Osteocyte (in vitro differentiated cells): ENCODE results near the gene TMBIM6. TPM values are rescaled to one million over a fixed set of nuclear protein-coding genes. Genes with fewer than 3 reads are reported as not detected.
A peak's percentile ranks its signal among the peaks of the same experiment; 100 is the strongest.
"Not testable (repeated sequence)": the region's sequence is repeated elsewhere in the genome, so short reads cannot be mapped to it uniquely, and the experiment has no call there.

Experiments
- DNase-seq: peaks from one replicate; pipeline ENCODE4 v3.0.0; 2021; ENCODE audit warnings: mixed read lengths; ENCODE audit not compliant: unreplicated experiment; ENCODE audit errors: extremely low spot score
- H3K27ac Mint-ChIP-seq: one replicate; pipeline ENCODE4 v1.8.0; 2021; ENCODE audit warnings: mild to moderate bottlenecking, mixed read lengths; ENCODE audit not compliant: unreplicated experiment
- H3K27me3 Mint-ChIP-seq: one replicate; pipeline ENCODE4 v1.8.0; 2021; ENCODE audit warnings: mixed read lengths; ENCODE audit not compliant: unreplicated experiment
- H3K36me3 Mint-ChIP-seq: one replicate; pipeline ENCODE4 v1.8.0; 2021; ENCODE audit warnings: mixed read lengths; ENCODE audit not compliant: unreplicated experiment
- H3K4me1 Mint-ChIP-seq: one replicate; pipeline ENCODE4 v1.8.0; 2021; ENCODE audit warnings: mixed read lengths; ENCODE audit not compliant: unreplicated experiment
- H3K4me3 Mint-ChIP-seq: one replicate; pipeline ENCODE4 v1.8.0; 2021; ENCODE audit warnings: mild to moderate bottlenecking, moderate library complexity, mixed read lengths; ENCODE audit not compliant: unreplicated experiment
- H3K9me3 Mint-ChIP-seq: one replicate; pipeline ENCODE4 v1.8.0; 2021; ENCODE audit warnings: mixed read lengths; ENCODE audit not compliant: unreplicated experiment
- CTCF ChIP-seq: fragments of 200-600 bp; sonication (generic); IDR thresholded peaks from 2 replicates; pipeline ENCODE4 v1.5.0; 2021; ENCODE audit warnings: antibody characterized with exemption, mild to moderate bottlenecking, moderate library complexity
- total RNA-seq: library from RNA; stranded (reverse); gene quantifications from 2 replicates; pipeline ENCODE4 v1.2.1, GENCODE V29; 2021

Gene TMBIM6
- total RNA-seq, 1 donor from 2014 or later: 385 TPM

- Mint-ChIP-seq H3K4me3 (no peak overlapping the region), H3K36me3 (no peaks in the 10 kb centered on the region), H3K4me1 (no peaks in the 10 kb centered on the region), H3K27ac (no peak overlapping the region), H3K27me3 (peaks cover 40% of the 10 kb centered on the region), H3K9me3 (no peaks in the 10 kb centered on the region)
- DNase-seq: no peak
- no peak for TF ChIP-seq CTCF
Measured at GRCh38 chr12:49730568-49731101, 10.7 kb upstream of the TMBIM6 start.

- Mint-ChIP-seq H3K36me3 (no peaks in the 10 kb centered on the region), H3K9me3 (no peaks in the 10 kb centered on the region), H3K27me3 (peaks cover 32% of the 10 kb centered on the region), H3K27ac (no peak overlapping the region), H3K4me3 (no peak overlapping the region), H3K4me1 (no peaks in the 10 kb centered on the region)
- TF ChIP-seq CTCF: no peak
- no peak for DNase-seq
Measured at GRCh38 chr12:49733219-49734017, 7.9 kb upstream of the TMBIM6 start.

GRCh38 chr12:49734900-49735299 is 6.5 kb upstream of the TMBIM6 start:
- H3K27ac Mint-ChIP-seq, H3K4me3 Mint-ChIP-seq, H3K36me3 Mint-ChIP-seq, H3K9me3 Mint-ChIP-seq, H3K4me1 Mint-ChIP-seq, DNase-seq: not testable (repeated sequence)
- peaks cover 32% of the 10 kb centered on the region for H3K27me3 Mint-ChIP-seq

GRCh38 chr12:49738721-49739120 is 2.6 kb upstream of the TMBIM6 start:
- not testable (repeated sequence) for H3K27ac Mint-ChIP-seq, H3K9me3 Mint-ChIP-seq, H3K36me3 Mint-ChIP-seq, DNase-seq, H3K4me3 Mint-ChIP-seq
- Mint-ChIP-seq H3K4me1 (peaks cover 17% of the 10 kb centered on the region), H3K27me3 (peaks cover 17% of the 10 kb centered on the region)

- H3K9me3 Mint-ChIP-seq, DNase-seq, H3K27ac Mint-ChIP-seq, H3K4me3 Mint-ChIP-seq, H3K36me3 Mint-ChIP-seq: not testable (repeated sequence)
- Mint-ChIP-seq H3K27me3 (peaks cover 11% of the 10 kb centered on the region), H3K4me1 (peaks cover 32% of the 10 kb centered on the region)
Measured at GRCh38 chr12:49740277-49740676, 1.1 kb upstream of the TMBIM6 start.

- peaks cover 34% of the 10 kb centered on the region for H3K4me1 Mint-ChIP-seq
- H3K27me3 Mint-ChIP-seq: peaks cover 3% of the 10 kb centered on the region
- H3K27ac Mint-ChIP-seq: peak overlapping the region; percentile 98
- H3K9me3 Mint-ChIP-seq: no peaks in the 10 kb centered on the region
- peak overlapping the region; percentile 88 for H3K4me3 Mint-ChIP-seq
- peaks cover 7% of the 10 kb centered on the region for H3K36me3 Mint-ChIP-seq
- peak; percentile 93 for DNase-seq
- TF ChIP-seq CTCF: no peak
Measured at GRCh38 chr12:49741882-49742620, 694 bp downstream of the TMBIM6 start.
